GM12864 (cell line): ENCODE results near the gene ZIC1.

Experiments
- DNase-seq: peaks from one replicate; pipeline ENCODE4 v3.0.0-alpha.2; 2011; ENCODE audit warnings: low read depth
- H3K4me3 ChIP-seq: 2 replicates; pipeline ENCODE4 v1.5.1; 2011; ENCODE audit warnings: mild to moderate bottlenecking, low read depth, low read length, control low read depth
- CTCF ChIP-seq: IDR thresholded peaks from 2 replicates; pipeline ENCODE4 v1.5.1; 2011; ENCODE audit warnings: low read depth, mild to moderate bottlenecking, moderate library complexity, low read length, control low read depth, inconsistent platforms; ENCODE audit errors: missing control alignments

The ZIC1 gene

GRCh38 chr3:147409143-147410115 is at the start of gene ZIC1:
Gene ZIC1, plus strand, starts transcription at chr3:147409365. Its CDS starts 748 bp downstream, at chr3:147410113.
- no peak for TF ChIP-seq CTCF
- H3K4me3 ChIP-seq: no peak within 1 kb of the TSS
- no peak for DNase-seq

GRCh38 chr3:147360051-147360439 is 49.1 kb upstream of the ZIC1 start:
- no peak overlapping the region for H3K4me3 ChIP-seq
- DNase-seq: no peak
- TF ChIP-seq CTCF: no peak

- no peak for DNase-seq
- no peak overlapping the region for H3K4me3 ChIP-seq
- TF ChIP-seq CTCF: no peak
These were observed 48.3 kb upstream of the ZIC1 start for GRCh38 chr3:147360646-147361453.

- DNase-seq: peak; percentile 4
- H3K4me3 ChIP-seq: no peak overlapping the region
- peak; percentile 77 for TF ChIP-seq CTCF
These were observed 47.4 kb upstream of the ZIC1 start for GRCh38 chr3:147361454-147362420.

GRCh38 chr3:147364771-147365170 is 44.4 kb upstream of the ZIC1 start:
- DNase-seq: no peak
- no peak for TF ChIP-seq CTCF
- no peak overlapping the region for H3K4me3 ChIP-seq
